Glutamatergic neuron (in vitro differentiated cells): ENCODE results near the gene LPIN3. TPM values are rescaled to one million over a fixed set of nuclear protein-coding genes. Genes with fewer than 3 reads are reported as not detected.
A peak's percentile ranks its signal among the peaks of the same experiment; 100 is the strongest.

Experiments
- DNase-seq: peaks from one replicate; pipeline ENCODE4 v3.0.0; 2022
- H3K27ac Mint-ChIP-seq: one replicate; pipeline ENCODE4 v1.8.0; 2020; ENCODE audit warnings: mild to moderate bottlenecking, mixed read lengths, inconsistent platforms; ENCODE audit not compliant: unreplicated experiment
- H3K27me3 Mint-ChIP-seq: one replicate; pipeline ENCODE4 v1.8.0; 2020; ENCODE audit warnings: mild to moderate bottlenecking, moderate library complexity, mixed read lengths, inconsistent platforms; ENCODE audit not compliant: unreplicated experiment
- H3K36me3 Mint-ChIP-seq: one replicate; pipeline ENCODE4 v1.8.0; 2020; ENCODE audit warnings: mild to moderate bottlenecking, mixed read lengths, inconsistent platforms; ENCODE audit not compliant: unreplicated experiment
- H3K4me1 Mint-ChIP-seq: one replicate; pipeline ENCODE4 v1.8.0; 2020; ENCODE audit warnings: mild to moderate bottlenecking, low read depth, mixed read lengths, inconsistent platforms; ENCODE audit not compliant: unreplicated experiment
- H3K4me3 Mint-ChIP-seq: one replicate; pipeline ENCODE4 v1.8.0; 2020; ENCODE audit warnings: mild to moderate bottlenecking, mixed read lengths, inconsistent platforms; ENCODE audit not compliant: unreplicated experiment
- H3K9me3 Mint-ChIP-seq: one replicate; pipeline ENCODE4 v1.8.0; 2020; ENCODE audit warnings: mild to moderate bottlenecking, moderate library complexity, mixed read lengths, inconsistent platforms; ENCODE audit not compliant: unreplicated experiment
- CTCF ChIP-seq: fragments of 200-600 bp; sonication (generic); IDR thresholded peaks from one replicate; pipeline ENCODE4 v1.5.0; 2021; ENCODE audit not compliant: partially characterized antibody, unreplicated experiment
- long read RNA-seq: library from polyadenylated mRNA; unstranded; transcript quantifications from one replicate; pipeline ENCODE4 v2.0.0, GENCODE V29; 2020; ENCODE audit not compliant: unreplicated experiment
- total RNA-seq: library from RNA; stranded (reverse); fragmentation: NEBNext Ultra II Directional; extraction: Animal tissue kit (Norgen Biotek cat#: 25700); gene quantifications from one replicate; pipeline ENCODE4 v1.2.1, GENCODE V29; 2021; ENCODE audit not compliant: unreplicated experiment

Gene LPIN3
- 5.9 TPM for total RNA-seq
- long read RNA-seq, partial matches to known transcripts = 0 of 9 reads
- long read RNA-seq, other reads (novel, unspliced or antisense) = 9 of 9 reads

GRCh38 chr20:41340327-41341055, at the start of gene LPIN3:
LPIN3 (plus strand) TSS chr20:41340821; CDS start chr20:41345804, 4,983 bp downstream.
- Mint-ChIP-seq H3K4me1 (no peaks in the 10 kb centered on the region), H3K27ac (peak within 1 kb of the TSS; percentile 40), H3K36me3 (no peaks in the 10 kb centered on the region), H3K9me3 (peaks cover 3% of the 10 kb centered on the region), H3K4me3 (peak within 1 kb of the TSS; percentile 85), H3K27me3 (peaks cover 2% of the 10 kb centered on the region)
- peak; percentile 71 for TF ChIP-seq CTCF
- DNase-seq = peak; percentile 85

GRCh38 chr20:41293269-41294037, 47.2 kb upstream of the LPIN3 start:
- H3K36me3 Mint-ChIP-seq = no peaks in the 10 kb centered on the region
- no peaks in the 10 kb centered on the region for H3K9me3 Mint-ChIP-seq
- DNase-seq = no peak
- no peaks in the 10 kb centered on the region for H3K4me1 Mint-ChIP-seq
- no peaks in the 10 kb centered on the region for H3K27me3 Mint-ChIP-seq
- no peak overlapping the region for H3K27ac Mint-ChIP-seq
- no peak overlapping the region for H3K4me3 Mint-ChIP-seq
- TF ChIP-seq CTCF = no peak

GRCh38 chr20:41299899-41300298, 40.7 kb upstream of the LPIN3 start:
- Mint-ChIP-seq H3K27ac (no peak overlapping the region), H3K36me3 (no peaks in the 10 kb centered on the region), H3K4me3 (no peak overlapping the region), H3K4me1 (no peaks in the 10 kb centered on the region), H3K27me3 (no peaks in the 10 kb centered on the region), H3K9me3 (no peaks in the 10 kb centered on the region)
- TF ChIP-seq CTCF = no peak
- no peak for DNase-seq

GRCh38 chr20:41300383-41300782, 40.2 kb upstream of the LPIN3 start:
- H3K9me3 Mint-ChIP-seq = no peaks in the 10 kb centered on the region
- no peak overlapping the region for H3K4me3 Mint-ChIP-seq
- no peaks in the 10 kb centered on the region for H3K4me1 Mint-ChIP-seq
- H3K27ac Mint-ChIP-seq = no peak overlapping the region
- no peaks in the 10 kb centered on the region for H3K36me3 Mint-ChIP-seq
- DNase-seq = no peak
- TF ChIP-seq CTCF = no peak
- no peaks in the 10 kb centered on the region for H3K27me3 Mint-ChIP-seq

GRCh38 chr20:41300886-41301285, 39.7 kb upstream of the LPIN3 start:
- no peak for DNase-seq
- H3K36me3 Mint-ChIP-seq = no peaks in the 10 kb centered on the region
- H3K4me3 Mint-ChIP-seq = no peak overlapping the region
- no peaks in the 10 kb centered on the region for H3K27me3 Mint-ChIP-seq
- no peaks in the 10 kb centered on the region for H3K4me1 Mint-ChIP-seq
- no peak overlapping the region for H3K27ac Mint-ChIP-seq
- no peaks in the 10 kb centered on the region for H3K9me3 Mint-ChIP-seq
- no peak for TF ChIP-seq CTCF
